GM10248 (cell line): Measurements from ENCODE around the gene SLC25A38.

Source experiments
- CTCF ChIA-PET: fragments of 300-600 bp; sonication (Branson Sonifier 250); formaldehyde crosslinking; extraction: SDS; loops from one replicate; lab custom pipeline; 2021; ENCODE audit warnings: antibody characterized with exemption; lab: Yijun Ruan, JAX
- POLR2A ChIA-PET: fragments of 350-650 bp; sonication (Branson Sonifier 250); formaldehyde crosslinking; extraction: SDS; loops from one replicate; lab custom pipeline; 2020; ENCODE audit warnings: antibody characterized with exemption; lab: Yijun Ruan, JAX
- DNase-seq: peaks from one replicate; pipeline ENCODE4 v3.0.0; 2012; ENCODE audit errors: extremely low spot score
- CTCF ChIP-seq: IDR thresholded peaks from 2 replicates; pipeline ENCODE4 v1.5.1; 2012; ENCODE audit warnings: mild to moderate bottlenecking, low read depth; ENCODE audit errors: extremely low read depth, missing control alignments, control extremely low read depth

The SLC25A38 gene

GRCh38 chr3:39404943-39405686 is 21.9 kb downstream of the SLC25A38 start:
- DNase-seq = no peak
- ChIA-PET CTCF (interaction anchor here (0.9 to 4.8 kb wide), 4 partner anchors 10 to 117 kb away, joined by 3 to 17 read pairs (median 4); no protein-coding TSS in a partner anchor), POLR2A (interaction anchor here (0.6 to 1.3 kb wide), 2 partner anchors 10 to 19 kb away, joined by 4 to 6 read pairs; no protein-coding TSS in a partner anchor)
- TF ChIP-seq CTCF = no peak

- no peak for DNase-seq
- ChIA-PET POLR2A (interaction anchor here (0.6 to 1.3 kb wide), 4 partner anchors 9 to 21 kb away, joined by 4 to 6 read pairs (median 5); no protein-coding TSS in a partner anchor), CTCF (interaction anchor here (0.9 to 4.8 kb wide), 8 partner anchors 11 to 118 kb away, joined by 3 to 17 read pairs (median 4); no protein-coding TSS in a partner anchor)
- no peak for TF ChIP-seq CTCF
Measured at GRCh38 chr3:39405687-39406367, 22.7 kb downstream of the SLC25A38 start.

- ChIA-PET CTCF (interaction anchor here (0.8 to 4.8 kb wide), 9 partner anchors 10 to 118 kb away, joined by 3 to 20 read pairs (median 5); no protein-coding TSS in a partner anchor), POLR2A (interaction anchor here (0.8 to 1.3 kb wide), 6 partner anchors 8 to 1410 kb away, joined by 3 to 6 read pairs (median 4); no protein-coding TSS in a partner anchor)
- peak; percentile 56 for TF ChIP-seq CTCF
- peak; percentile 96 for DNase-seq
Measured at GRCh38 chr3:39406368-39407258, 23.4 kb downstream of the SLC25A38 start, which contains the start of gene RPSA. Gene RPSA, plus strand, starts transcription at chr3:39406720. Its CDS starts 934 bp downstream, at chr3:39407654.

- no peak for TF ChIP-seq CTCF
- ChIA-PET CTCF (interaction anchor here (0.8 to 4.8 kb wide), 10 partner anchors 9 to 119 kb away, joined by 3 to 20 read pairs (median 5); no protein-coding TSS in a partner anchor), POLR2A (interaction anchor here (0.8 to 1.2 kb wide), 5 partner anchors 10 to 1410 kb away, joined by 3 to 6 read pairs (median 4); no protein-coding TSS in a partner anchor)
- no peak for DNase-seq
Measured at GRCh38 chr3:39407259-39407629, 24.1 kb downstream of the SLC25A38 start.

- ChIA-PET CTCF (interaction anchor here (0.8 to 4.8 kb wide), 7 partner anchors 8 to 218 kb away, joined by 3 to 20 read pairs (median 8); no protein-coding TSS in a partner anchor), POLR2A (interaction anchor here (1.2 kb wide), 1 partner anchor 24 kb away, joined by 5 read pairs; no protein-coding TSS in a partner anchor)
Measured at GRCh38 chr3:39407773-39408492, 24.8 kb downstream of the SLC25A38 start.

More at GRCh38 chr3:39407773-39408492, 24.8 kb downstream of the SLC25A38 start:
- TF ChIP-seq CTCF = no peak
- no peak for DNase-seq
